ENCODE data around the gene CST9. TPM values are rescaled to one million over a fixed set of nuclear protein-coding genes. Genes with fewer than 3 reads are reported as not detected.

The CST9 gene
- polyA plus RNA-seq, 2 of the 4 experiments (the other 2 are of a cell fraction) = not detected

DNA sequence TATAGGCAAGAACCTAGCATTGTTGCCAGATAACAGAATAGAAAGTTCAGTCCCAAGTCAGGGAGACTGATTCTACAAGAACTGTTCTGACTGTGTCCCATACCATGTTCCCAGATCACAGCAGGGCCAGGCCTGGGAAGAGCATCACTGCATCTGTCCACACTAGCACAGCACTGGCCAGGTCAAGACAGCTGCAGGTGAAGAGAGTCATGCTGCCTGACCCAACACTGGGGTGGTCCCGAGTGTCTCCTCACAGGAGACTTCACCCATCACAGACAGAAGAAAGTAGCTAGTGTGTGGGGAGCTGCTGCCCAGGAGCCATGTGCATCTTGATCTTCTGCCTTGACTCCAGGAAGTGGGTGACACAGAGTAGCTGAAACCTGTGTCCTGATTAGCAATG, 36.1 kb downstream of the CST9 start:
- Histone ChIP-seq H3K27ac (no peak overlapping the region), H3K4me3 (no peak overlapping the region), H3K4me2 (no peak overlapping the region), H3K4me1 (no peaks in the 10 kb centered on the region), H3K9me3 (no peaks in the 10 kb centered on the region)
- FAIRE-seq (no peak), ATAC-seq (no peak), DNase-seq (ENCODE audit: low read depth in 1 of 2, low spot score in 1 of 2) (no peak)
- no peak for TF ChIP-seq RFX5 (IDR thresholded peaks at IDR 0.05)
- TF ChIP-seq, protein P1, sequence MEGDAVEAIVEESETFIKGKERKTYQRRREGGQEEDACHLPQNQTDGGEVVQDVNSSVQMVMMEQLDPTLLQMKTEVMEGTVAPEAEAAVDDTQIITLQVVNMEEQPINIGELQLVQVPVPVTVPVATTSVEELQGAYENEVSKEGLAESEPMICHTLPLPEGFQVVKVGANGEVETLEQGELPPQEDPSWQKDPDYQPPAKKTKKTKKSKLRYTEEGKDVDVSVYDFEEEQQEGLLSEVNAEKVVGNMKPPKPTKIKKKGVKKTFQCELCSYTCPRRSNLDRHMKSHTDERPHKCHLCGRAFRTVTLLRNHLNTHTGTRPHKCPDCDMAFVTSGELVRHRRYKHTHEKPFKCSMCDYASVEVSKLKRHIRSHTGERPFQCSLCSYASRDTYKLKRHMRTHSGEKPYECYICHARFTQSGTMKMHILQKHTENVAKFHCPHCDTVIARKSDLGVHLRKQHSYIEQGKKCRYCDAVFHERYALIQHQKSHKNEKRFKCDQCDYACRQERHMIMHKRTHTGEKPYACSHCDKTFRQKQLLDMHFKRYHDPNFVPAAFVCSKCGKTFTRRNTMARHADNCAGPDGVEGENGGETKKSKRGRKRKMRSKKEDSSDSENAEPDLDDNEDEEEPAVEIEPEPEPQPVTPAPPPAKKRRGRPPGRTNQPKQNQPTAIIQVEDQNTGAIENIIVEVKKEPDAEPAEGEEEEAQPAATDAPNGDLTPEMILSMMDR (IDR thresholded peaks at IDR 0.05) = no peak
- no peak for TF ChIP-seq CHD2 (IDR thresholded peaks at IDR 0.05; ENCODE audit: low read length, partially characterized antibody)
- TF ChIP-seq, protein P2, sequence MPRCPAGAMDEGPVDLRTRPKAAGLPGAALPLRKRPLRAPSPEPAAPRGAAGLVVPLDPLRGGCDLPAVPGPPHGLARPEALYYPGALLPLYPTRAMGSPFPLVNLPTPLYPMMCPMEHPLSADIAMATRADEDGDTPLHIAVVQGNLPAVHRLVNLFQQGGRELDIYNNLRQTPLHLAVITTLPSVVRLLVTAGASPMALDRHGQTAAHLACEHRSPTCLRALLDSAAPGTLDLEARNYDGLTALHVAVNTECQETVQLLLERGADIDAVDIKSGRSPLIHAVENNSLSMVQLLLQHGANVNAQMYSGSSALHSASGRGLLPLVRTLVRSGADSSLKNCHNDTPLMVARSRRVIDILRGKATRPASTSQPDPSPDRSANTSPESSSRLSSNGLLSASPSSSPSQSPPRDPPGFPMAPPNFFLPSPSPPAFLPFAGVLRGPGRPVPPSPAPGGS (IDR thresholded peaks at IDR 0.05) = no peak
- no peak for TF ChIP-seq PHF8 (IDR thresholded peaks at IDR 0.05; ENCODE audit: borderline replicate concordance, low read depth)
- no peak for TF ChIP-seq GATA3 (IDR thresholded peaks at IDR 0.05; ENCODE audit: borderline replicate concordance)
- TF ChIP-seq, protein P3, sequence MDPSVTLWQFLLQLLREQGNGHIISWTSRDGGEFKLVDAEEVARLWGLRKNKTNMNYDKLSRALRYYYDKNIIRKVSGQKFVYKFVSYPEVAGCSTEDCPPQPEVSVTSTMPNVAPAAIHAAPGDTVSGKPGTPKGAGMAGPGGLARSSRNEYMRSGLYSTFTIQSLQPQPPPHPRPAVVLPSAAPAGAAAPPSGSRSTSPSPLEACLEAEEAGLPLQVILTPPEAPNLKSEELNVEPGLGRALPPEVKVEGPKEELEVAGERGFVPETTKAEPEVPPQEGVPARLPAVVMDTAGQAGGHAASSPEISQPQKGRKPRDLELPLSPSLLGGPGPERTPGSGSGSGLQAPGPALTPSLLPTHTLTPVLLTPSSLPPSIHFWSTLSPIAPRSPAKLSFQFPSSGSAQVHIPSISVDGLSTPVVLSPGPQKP (IDR thresholded peaks at IDR 0.05; ENCODE audit: low read depth, low read length) = no peak
- TF ChIP-seq TP53 (CRISPR knock-in tag; IDR thresholded peaks at IDR 0.05) = no peak
- TF ChIP-seq, protein P4, sequence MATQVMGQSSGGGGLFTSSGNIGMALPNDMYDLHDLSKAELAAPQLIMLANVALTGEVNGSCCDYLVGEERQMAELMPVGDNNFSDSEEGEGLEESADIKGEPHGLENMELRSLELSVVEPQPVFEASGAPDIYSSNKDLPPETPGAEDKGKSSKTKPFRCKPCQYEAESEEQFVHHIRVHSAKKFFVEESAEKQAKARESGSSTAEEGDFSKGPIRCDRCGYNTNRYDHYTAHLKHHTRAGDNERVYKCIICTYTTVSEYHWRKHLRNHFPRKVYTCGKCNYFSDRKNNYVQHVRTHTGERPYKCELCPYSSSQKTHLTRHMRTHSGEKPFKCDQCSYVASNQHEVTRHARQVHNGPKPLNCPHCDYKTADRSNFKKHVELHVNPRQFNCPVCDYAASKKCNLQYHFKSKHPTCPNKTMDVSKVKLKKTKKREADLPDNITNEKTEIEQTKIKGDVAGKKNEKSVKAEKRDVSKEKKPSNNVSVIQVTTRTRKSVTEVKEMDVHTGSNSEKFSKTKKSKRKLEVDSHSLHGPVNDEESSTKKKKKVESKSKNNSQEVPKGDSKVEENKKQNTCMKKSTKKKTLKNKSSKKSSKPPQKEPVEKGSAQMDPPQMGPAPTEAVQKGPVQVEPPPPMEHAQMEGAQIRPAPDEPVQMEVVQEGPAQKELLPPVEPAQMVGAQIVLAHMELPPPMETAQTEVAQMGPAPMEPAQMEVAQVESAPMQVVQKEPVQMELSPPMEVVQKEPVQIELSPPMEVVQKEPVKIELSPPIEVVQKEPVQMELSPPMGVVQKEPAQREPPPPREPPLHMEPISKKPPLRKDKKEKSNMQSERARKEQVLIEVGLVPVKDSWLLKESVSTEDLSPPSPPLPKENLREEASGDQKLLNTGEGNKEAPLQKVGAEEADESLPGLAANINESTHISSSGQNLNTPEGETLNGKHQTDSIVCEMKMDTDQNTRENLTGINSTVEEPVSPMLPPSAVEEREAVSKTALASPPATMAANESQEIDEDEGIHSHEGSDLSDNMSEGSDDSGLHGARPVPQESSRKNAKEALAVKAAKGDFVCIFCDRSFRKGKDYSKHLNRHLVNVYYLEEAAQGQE (IDR thresholded peaks at IDR 0.05) = no peak
- no peak for TF ChIP-seq HOXB13 (CRISPR knock-in tag; IDR thresholded peaks at IDR 0.05; ENCODE audit: low read depth)
- no peak for TF ChIP-seq JUNB (IDR thresholded peaks at IDR 0.05)
- no peak for TF ChIP-seq HOXB5 (CRISPR knock-in tag; IDR thresholded peaks at IDR 0.05)
- TF ChIP-seq RAD21 (conservative IDR thresholded peaks at IDR 0.05 in 1 of 2, IDR thresholded peaks at IDR 0.05 in 1 of 2) = no peak
- no peak for TF ChIP-seq POLR2A (IDR thresholded peaks at IDR 0.05; ENCODE audit: low read length)
- TF ChIP-seq SREBF2 (IDR thresholded peaks at IDR 0.05) = no peak
- ChIA-PET CTCF (interaction anchor here (0.6 to 1.8 kb wide), 3 partner anchors 12 to 128 kb away, joined by 3 to 5 read pairs (median 4); no protein-coding TSS in a partner anchor), POLR2A (no interaction called here)
- 0% methylated on average over 1 of the region's 1 CpG for WGBS (ENCODE audit: missing lambda C conversion rate)

DNA sequence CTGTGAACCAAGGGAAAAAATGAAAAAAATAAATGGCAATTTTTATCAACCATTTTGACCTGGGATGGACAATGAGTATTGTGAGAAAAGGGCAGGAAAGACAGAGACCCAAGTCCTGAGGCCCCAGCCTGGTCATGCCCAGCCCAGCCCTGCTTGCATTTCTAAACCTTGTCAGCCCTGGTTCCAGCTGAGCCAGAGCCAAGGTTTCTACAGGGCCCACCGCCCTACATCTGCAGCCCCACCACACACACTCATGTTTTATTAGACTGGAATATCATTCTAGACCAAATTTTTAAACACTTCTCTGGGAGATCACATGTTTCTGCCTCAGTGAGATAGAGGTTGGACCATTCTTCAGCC, 36.8 kb downstream of the CST9 start:
- DNase-seq (ENCODE audit: low read depth in 1 of 2, low spot score in 1 of 2) (no peak), FAIRE-seq (no peak), ATAC-seq (no peak)
- Histone ChIP-seq H3K4me3 (no peak overlapping the region), H3K4me1 (no peaks in the 10 kb centered on the region), H3K4me2 (no peak overlapping the region), H3K27ac (no peak overlapping the region), H3K9me3 (no peaks in the 10 kb centered on the region)
- CTCF ChIA-PET = interaction anchor here (1.0 kb wide), 1 partner anchor 11 kb away, joined by 4 read pairs; no protein-coding TSS in a partner anchor
- POLR2A ChIA-PET = no interaction called here
- 32% methylated on average over 1 of the region's 1 CpG for WGBS (ENCODE audit: missing lambda C conversion rate)
- TF ChIP-seq, protein P1 (IDR thresholded peaks at IDR 0.05) = no peak
- TF ChIP-seq CHD2 (IDR thresholded peaks at IDR 0.05; ENCODE audit: low read length, partially characterized antibody) (no peak), MAFK (IDR thresholded peaks at IDR 0.05; ENCODE audit: partially characterized antibody) (no peak), ZNF302 (CRISPR knock-in tag; IDR thresholded peaks at IDR 0.05) (no peak), EHMT2 (IDR thresholded peaks at IDR 0.05; ENCODE audit: low read depth) (no peak), RCOR1 (IDR thresholded peaks at IDR 0.05; ENCODE audit: low read depth, low read length) (no peak), CBX2 (IDR thresholded peaks at IDR 0.05; ENCODE audit: borderline replicate concordance, low read depth) (no peak), NR3C1 (IDR thresholded peaks at IDR 0.05) (no peak)
- TF ChIP-seq, protein P5, sequence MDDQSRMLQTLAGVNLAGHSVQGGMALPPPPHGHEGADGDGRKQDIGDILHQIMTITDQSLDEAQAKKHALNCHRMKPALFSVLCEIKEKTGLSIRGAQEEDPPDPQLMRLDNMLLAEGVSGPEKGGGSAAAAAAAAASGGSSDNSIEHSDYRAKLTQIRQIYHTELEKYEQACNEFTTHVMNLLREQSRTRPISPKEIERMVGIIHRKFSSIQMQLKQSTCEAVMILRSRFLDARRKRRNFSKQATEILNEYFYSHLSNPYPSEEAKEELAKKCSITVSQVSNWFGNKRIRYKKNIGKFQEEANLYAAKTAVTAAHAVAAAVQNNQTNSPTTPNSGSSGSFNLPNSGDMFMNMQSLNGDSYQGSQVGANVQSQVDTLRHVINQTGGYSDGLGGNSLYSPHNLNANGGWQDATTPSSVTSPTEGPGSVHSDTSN (IDR thresholded peaks at IDR 0.05) = no peak
- TF ChIP-seq, protein P4 (IDR thresholded peaks at IDR 0.05) = no peak

Data from A549 (cell line).